Posterior vena cava (tissue), 2 donors: ENCODE data around the gene EPHB1. TPM values are rescaled to one million over a fixed set of nuclear protein-coding genes. Genes with fewer than 3 reads are reported as not detected.

Experiments used
- DNase-seq: peaks from one replicate; pipeline ENCODE4 v3.0.0-alpha.2; 2020; ENCODE audit warnings: low spot score
- intact Hi-C, 2 donors: fragments of 100-400 bp; cut with DNase I; formaldehyde crosslinking; loops; one replicate each; pipeline versions ENCODE4 v1.14.1 to v1.14.2; 2022 to 2023
- total RNA-seq, 2 donors: library from RNA; stranded (reverse); fragmentation: NEBNext Ultra II Directional; extraction: Animal tissue kit (Norgen Biotek cat#: 25700); gene quantifications; one replicate each; pipeline ENCODE4 v1.2.1, GENCODE V29; 2021
- donor health status: DM: yes; HTN: yes; CAD: no.
- donor health status: DM: yes; HTN: yes; CAD: no.

Gene EPHB1
- total RNA-seq, 2 donors from 2014 or later, result 3.7 TPM

GRCh38 chr3:134896696-134897095, 101.6 kb downstream of the EPHB1 start:
- DNase-seq, result no peak
- intact Hi-C loops, result loop anchor here in 1 of 2 donors (5.0 kb wide), 1 partner anchor 49 kb away; no protein-coding TSS in a partner anchor

- no peak for DNase-seq
- intact Hi-C loops, result loop anchor here in 1 of 2 donors (5.0 kb wide), 1 partner anchor 50 kb away; no protein-coding TSS in a partner anchor
Observed at GRCh38 chr3:134897391-134898141, 102.5 kb downstream of the EPHB1 start.

DNA sequence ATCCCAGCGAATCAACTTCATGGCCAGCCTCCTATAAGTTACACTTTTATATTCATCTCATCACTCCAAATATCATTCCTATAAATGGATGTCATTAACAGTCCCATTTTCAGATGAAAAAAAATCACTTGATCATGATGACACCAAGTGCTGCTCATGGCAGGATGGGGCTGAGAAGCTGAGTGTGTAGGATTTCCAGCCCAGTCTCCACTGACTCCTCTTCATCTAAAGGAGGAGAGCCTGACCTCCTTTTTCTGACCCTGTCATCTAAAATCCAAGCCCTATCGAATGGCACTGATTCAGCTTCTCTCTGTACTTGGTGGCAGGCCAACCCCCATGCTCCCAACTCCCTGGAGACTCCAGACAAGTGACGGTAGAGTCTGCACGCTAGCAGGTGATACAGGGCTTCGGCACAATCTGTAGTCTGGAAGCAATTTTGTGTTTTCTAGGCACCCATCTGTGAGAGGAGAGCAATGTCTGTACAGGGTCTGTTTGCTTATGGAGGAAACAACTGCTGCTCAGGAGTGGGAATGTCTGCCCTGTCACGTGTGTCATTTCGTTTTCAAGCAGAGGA, 103.2 kb downstream of the EPHB1 start:
- intact Hi-C loops, result loop anchor here in 1 of 2 donors (5.0 kb wide), 1 partner anchor 51 kb away; no protein-coding TSS in a partner anchor
- DNase-seq, result no peak

DNA sequence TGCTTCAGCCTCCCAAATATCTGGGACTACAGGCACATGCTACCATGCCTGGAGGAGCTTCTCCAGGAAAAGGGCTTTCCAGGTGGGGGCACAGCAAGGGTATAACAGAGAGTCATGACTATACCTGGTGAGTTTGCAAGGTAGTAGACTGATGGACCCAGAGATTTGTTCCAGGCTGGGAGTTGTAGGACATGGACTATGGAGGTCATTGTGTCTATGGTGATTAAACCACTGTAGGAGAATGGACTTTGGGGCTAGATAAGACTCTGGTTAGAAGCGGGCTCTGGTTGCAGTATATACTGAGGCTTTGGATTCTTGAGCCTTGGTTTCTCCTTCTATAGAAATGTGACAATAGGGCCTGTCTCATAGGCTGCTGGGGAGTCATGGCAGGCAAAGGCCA, 104.7 kb downstream of the EPHB1 start:
- intact Hi-C loops, result loop anchor here in 1 of 2 donors (1.0 to 5.0 kb wide), 2 partner anchors 26 to 52 kb away; no protein-coding TSS in a partner anchor

GRCh38 chr3:134900482-134900881, 105.4 kb downstream of the EPHB1 start:
- no peak for DNase-seq
- intact Hi-C loops, result loop anchor here in 1 of 2 donors (1.0 kb wide), 1 partner anchor 25 kb away; no protein-coding TSS in a partner anchor

More for the DNA sequence above, 104.7 kb downstream of the EPHB1 start:
- no peak for DNase-seq

DNA sequence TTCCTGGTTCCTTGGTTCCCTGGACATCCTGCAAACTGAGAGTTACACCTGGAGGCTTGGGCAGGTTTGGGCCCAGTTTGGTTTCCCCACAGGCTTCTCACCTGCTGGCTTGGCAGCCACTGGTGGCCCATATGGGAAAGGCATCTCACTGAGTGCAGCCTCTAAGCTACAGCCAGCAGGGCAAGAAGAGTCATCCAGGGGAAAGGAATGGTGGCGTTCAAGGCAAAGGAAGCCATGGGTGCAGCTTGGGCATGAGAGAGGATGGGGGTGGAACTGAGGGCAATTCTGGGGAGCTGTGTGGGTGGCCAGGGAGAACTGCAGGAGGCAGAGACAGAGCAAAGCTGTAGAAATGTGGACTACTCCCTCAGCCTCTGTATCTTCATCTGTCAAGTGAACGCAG, 106.4 kb downstream of the EPHB1 start:
- no peak for DNase-seq
- intact Hi-C loops, result no loop called here

GRCh38 chr3:134903837-134904236, 108.8 kb downstream of the EPHB1 start:
- DNase-seq, result no peak
- intact Hi-C loops, result no loop called here

- intact Hi-C loops, result no loop called here
- no peak for DNase-seq
Observed at GRCh38 chr3:134904241-134904771, 109.2 kb downstream of the EPHB1 start.

GRCh38 chr3:134904776-134905646, 110.0 kb downstream of the EPHB1 start:
- intact Hi-C loops, result no loop called here
- no peak for DNase-seq

DNA sequence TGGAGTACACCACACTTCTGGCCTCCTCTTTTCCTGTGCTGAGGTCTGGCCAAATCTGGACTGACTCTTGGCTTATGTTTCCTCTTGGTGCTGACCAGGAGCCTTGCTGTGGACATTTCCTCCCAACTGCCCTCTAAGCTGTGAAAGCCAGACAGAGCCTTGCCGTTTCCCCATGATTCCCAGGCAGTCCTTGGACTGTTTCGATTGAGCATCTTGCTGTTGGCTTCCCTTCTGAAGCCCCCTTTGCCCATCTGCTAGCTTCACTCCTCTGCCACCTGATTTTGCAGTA, 110.5 kb downstream of the EPHB1 start:
- DNase-seq, result no peak
- intact Hi-C loops, result no loop called here

DNA sequence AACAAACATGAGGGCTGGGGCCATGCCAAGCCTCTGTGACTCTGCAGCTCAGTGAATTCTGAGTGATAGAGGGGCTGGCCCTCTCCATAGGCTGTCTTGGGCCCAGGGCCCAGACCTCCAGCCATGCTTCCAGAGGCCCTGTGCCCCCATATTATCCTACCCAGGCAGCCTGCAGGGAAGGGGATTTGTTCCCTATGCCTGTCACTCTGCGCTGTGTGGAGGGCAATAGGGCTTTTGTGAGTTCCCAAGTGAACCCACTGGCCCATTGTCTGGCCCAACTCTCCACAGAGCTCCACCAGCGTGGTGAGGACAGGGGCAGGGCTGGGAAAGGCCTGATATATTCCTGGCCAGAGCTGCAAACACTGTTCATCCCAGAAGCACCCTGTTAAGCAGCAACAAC, 113.2 kb downstream of the EPHB1 start:
- intact Hi-C loops, result no loop called here
- no peak for DNase-seq

DNA sequence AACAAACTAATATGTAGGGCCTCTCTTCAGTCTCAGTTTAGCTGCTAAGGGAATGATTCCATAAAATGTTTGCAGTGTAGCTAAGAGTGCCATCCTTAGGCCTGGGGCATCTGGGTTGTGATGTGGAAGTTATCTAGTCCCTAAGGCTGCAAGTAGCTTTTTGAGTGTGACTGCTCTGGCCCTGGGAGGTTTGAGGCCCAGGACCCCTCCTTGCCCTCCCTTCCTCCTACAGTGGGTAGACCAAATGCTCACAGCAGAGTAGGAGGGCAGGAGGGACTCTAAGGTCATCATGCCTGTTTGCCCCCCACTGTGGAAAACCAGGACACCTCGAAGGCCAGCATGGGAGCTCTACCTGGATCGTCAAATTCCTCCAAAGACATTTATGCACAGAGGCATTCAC, 115.0 kb downstream of the EPHB1 start:
- intact Hi-C loops, result no loop called here
- DNase-seq, result no peak

DNA sequence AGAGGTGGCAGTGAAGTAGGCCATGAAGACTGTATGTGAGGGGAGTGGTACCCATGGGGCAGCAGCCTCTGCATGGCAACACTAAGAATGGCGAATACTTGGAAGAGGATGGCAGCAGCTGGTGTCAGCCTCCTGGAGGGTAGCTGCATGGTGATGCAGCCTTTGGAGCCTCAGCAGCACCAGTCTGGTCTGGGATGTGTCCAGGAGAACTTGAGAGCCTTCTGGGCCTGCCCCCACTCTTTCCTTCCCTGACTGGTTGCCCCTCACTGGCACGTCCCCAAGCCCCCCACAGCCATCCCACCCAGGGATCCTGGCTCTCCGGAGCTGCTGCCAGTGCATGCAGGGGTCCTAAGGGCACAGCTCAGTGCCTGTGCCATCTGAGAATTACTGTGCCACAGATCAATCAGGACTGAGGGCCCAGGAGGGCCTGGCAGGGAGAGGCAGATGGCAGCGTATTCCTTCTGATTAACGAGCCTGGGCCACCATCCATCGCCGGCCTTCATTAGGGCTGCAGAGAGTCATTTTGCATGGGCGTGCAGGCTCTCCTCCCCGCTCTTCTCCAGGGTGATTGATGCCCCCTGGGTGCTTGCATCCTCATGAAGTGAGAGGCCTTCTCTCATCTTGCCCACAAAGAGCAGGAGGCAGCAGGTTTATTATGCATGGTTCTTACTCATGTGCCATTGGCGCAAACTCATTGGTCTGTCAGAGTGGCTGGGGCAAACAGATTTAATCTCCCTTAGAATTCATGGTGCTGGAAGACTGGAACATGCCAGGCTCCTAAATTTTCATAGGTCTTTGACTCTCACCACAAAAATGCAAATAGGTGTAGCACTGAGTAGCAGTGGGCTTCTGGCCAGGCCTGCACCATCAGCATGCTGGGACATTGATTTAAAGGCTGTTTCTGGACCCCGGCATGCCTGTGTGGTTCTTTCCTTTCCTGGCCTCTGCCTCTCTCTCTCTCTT, 116.8 kb downstream of the EPHB1 start:
- intact Hi-C loops, result no loop called here
- peak; percentile 45 for DNase-seq

- intact Hi-C loops, result no loop called here
- DNase-seq, result peak; percentile 74
Observed at GRCh38 chr3:134916276-134916961, 121.4 kb downstream of the EPHB1 start.

GRCh38 chr3:134917631-134918030, 122.6 kb downstream of the EPHB1 start:
- intact Hi-C loops, result no loop called here
- no peak for DNase-seq

- no peak for DNase-seq
- intact Hi-C loops, result no loop called here
Observed at GRCh38 chr3:134918441-134918840, 123.4 kb downstream of the EPHB1 start.

DNA sequence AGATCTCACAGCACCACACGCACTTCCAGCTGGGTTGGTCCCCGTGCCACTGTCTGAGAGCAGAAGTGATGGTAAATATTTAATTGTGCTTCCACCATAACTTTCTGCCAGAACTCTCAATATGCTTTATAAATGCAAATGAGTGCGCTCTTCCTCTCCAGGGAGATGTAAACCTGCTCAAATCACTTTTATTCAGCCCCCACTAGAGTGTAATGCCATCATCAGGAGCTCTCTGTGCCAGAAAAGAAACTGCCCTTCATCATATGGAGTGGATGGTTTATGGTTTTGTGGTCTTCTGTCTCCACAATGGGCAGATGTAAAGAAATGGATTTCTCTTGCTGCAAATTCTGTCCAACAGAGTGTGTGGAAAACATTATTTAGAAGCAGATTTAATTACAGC, 127.0 kb downstream of the EPHB1 start:
- DNase-seq, result no peak
- intact Hi-C loops, result no loop called here

GRCh38 chr3:134922866-134923265, 127.8 kb downstream of the EPHB1 start:
- intact Hi-C loops, result no loop called here
- peak; percentile 9 for DNase-seq
